CD4-positive, alpha-beta T cell treated with Interleukin-1 beta for 1 hour (primary cell): ENCODE results near the gene ASPRV1.
A peak's percentile ranks its signal among the peaks of the same experiment; 100 is the strongest.
"Not testable (repeated sequence)": the region's sequence is repeated elsewhere in the genome, so short reads cannot be mapped to it uniquely, and the experiment has no call there.

Source experiments
- DNase-seq, 2 donors: peaks; one replicate each; pipeline ENCODE4 v3.0.0-alpha.2; 2020 to 2022

Gene ASPRV1

GRCh38 chr2:69961496-69961895 is at the start of gene ASPRV1:
Gene ASPRV1 (minus strand): TSS chr2:69961631. CDS start chr2:69961436, 195 bp downstream.
- DNase-seq, result no peak

- no peak for DNase-seq
These were observed 49.2 kb upstream of the ASPRV1 start for GRCh38 chr2:70010576-70011111.

- peak in 1 of 2 donors; percentile 70 for DNase-seq
These were observed 48.5 kb upstream of the ASPRV1 start for GRCh38 chr2:70009762-70010575.

- DNase-seq, result no peak
These were observed 46.9 kb upstream of the ASPRV1 start for GRCh38 chr2:70008290-70008689.

- DNase-seq, result no peak
These were observed 45.7 kb upstream of the ASPRV1 start for GRCh38 chr2:70007151-70007550.

GRCh38 chr2:70006447-70006784 is 45.0 kb upstream of the ASPRV1 start:
- no peak for DNase-seq

GRCh38 chr2:70005752-70006446 is 44.5 kb upstream of the ASPRV1 start:
- no peak for DNase-seq

- DNase-seq, result no peak
These were observed 43.8 kb upstream of the ASPRV1 start for GRCh38 chr2:70005216-70005615.

- no peak for DNase-seq
These were observed 41.8 kb upstream of the ASPRV1 start for GRCh38 chr2:70003093-70003830.

- no peak for DNase-seq
These were observed 40.9 kb upstream of the ASPRV1 start for GRCh38 chr2:70002241-70002899.

GRCh38 chr2:70000529-70000928 is 39.1 kb upstream of the ASPRV1 start:
- DNase-seq, result not testable (repeated sequence)

- no peak for DNase-seq
These were observed 37.3 kb upstream of the ASPRV1 start for GRCh38 chr2:69998761-69999160.

GRCh38 chr2:69997015-69997830 is 35.8 kb upstream of the ASPRV1 start:
- peak in 1 of 2 donors; percentile 67 for DNase-seq

GRCh38 chr2:69995511-69995910 is 34.1 kb upstream of the ASPRV1 start:
- no peak for DNase-seq

- DNase-seq, result no peak
These were observed 32.7 kb upstream of the ASPRV1 start for GRCh38 chr2:69994166-69994565.

GRCh38 chr2:69993708-69994107 is 32.3 kb upstream of the ASPRV1 start:
- no peak for DNase-seq

GRCh38 chr2:69993048-69993565 is 31.7 kb upstream of the ASPRV1 start:
- DNase-seq, result no peak

- no peak for DNase-seq
These were observed 31.0 kb upstream of the ASPRV1 start for GRCh38 chr2:69992310-69993047.

GRCh38 chr2:69989441-69990105 is 28.1 kb upstream of the ASPRV1 start:
- no peak for DNase-seq

- no peak for DNase-seq
These were observed 27.6 kb upstream of the ASPRV1 start for GRCh38 chr2:69989009-69989408.
